ENCODE measurements around the gene AK6. TPM values are rescaled to one million over a fixed set of nuclear protein-coding genes. Genes with fewer than 3 reads are reported as not detected.

The AK6 gene
- total and polyA plus RNA-seq, 8 donors: 8.4 to 28.5 (median 14.5) TPM

- FAIRE-seq (no peak), DNase-seq (peak in 2 of 6 donors; percentile 16 to 22), ATAC-seq (peak; percentile 32 to 69 (median 60))
- peaks cover 0 to 5% (median 3%) of the 10 kb centered on the region in 3 donors for H3K4me1 ChIP-seq
- H3K9me3 ChIP-seq: no peaks in the 10 kb centered on the region
- 18 to 22% methylated on average over 11 of the region's 11 CpGs for WGBS, 2 donors
- intact Hi-C loops (cut with DNase I): no loop called here
- H3K4me3 ChIP-seq: peak overlapping the region; percentile 32 to 72 (median 61)
- no peaks in the 10 kb centered on the region for H3K27me3 ChIP-seq
- no peaks in the 10 kb centered on the region for H3K36me3 ChIP-seq
- peak overlapping the region; percentile 59 to 88 (median 78) for H3K27ac ChIP-seq
- TF ChIP-seq, protein P1, sequence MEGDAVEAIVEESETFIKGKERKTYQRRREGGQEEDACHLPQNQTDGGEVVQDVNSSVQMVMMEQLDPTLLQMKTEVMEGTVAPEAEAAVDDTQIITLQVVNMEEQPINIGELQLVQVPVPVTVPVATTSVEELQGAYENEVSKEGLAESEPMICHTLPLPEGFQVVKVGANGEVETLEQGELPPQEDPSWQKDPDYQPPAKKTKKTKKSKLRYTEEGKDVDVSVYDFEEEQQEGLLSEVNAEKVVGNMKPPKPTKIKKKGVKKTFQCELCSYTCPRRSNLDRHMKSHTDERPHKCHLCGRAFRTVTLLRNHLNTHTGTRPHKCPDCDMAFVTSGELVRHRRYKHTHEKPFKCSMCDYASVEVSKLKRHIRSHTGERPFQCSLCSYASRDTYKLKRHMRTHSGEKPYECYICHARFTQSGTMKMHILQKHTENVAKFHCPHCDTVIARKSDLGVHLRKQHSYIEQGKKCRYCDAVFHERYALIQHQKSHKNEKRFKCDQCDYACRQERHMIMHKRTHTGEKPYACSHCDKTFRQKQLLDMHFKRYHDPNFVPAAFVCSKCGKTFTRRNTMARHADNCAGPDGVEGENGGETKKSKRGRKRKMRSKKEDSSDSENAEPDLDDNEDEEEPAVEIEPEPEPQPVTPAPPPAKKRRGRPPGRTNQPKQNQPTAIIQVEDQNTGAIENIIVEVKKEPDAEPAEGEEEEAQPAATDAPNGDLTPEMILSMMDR (IDR thresholded peaks at IDR 0.05): no peak
Observed at GRCh38 chr5:69331528-69332445, 37.5 kb downstream of the AK6 start.

GRCh38 chr5:69329905-69330489 is 39.3 kb downstream of the AK6 start:
- FAIRE-seq (no peak), ATAC-seq (no peak), DNase-seq (no peak)
- H3K4me3 ChIP-seq: no peak overlapping the region
- no peaks in the 10 kb centered on the region for H3K27me3 ChIP-seq
- TF ChIP-seq, protein P1 (IDR thresholded peaks at IDR 0.05): no peak
- no peaks in the 10 kb centered on the region for H3K9me3 ChIP-seq
- WGBS, 2 donors: 69 to 72% methylated on average over 9 of the region's 9 CpGs
- H3K4me1 ChIP-seq: peaks cover 0 to 5% (median 3%) of the 10 kb centered on the region in 3 donors
- intact Hi-C loops (cut with DNase I): no loop called here
- no peak overlapping the region for H3K27ac ChIP-seq
- H3K36me3 ChIP-seq: no peaks in the 10 kb centered on the region

DNA sequence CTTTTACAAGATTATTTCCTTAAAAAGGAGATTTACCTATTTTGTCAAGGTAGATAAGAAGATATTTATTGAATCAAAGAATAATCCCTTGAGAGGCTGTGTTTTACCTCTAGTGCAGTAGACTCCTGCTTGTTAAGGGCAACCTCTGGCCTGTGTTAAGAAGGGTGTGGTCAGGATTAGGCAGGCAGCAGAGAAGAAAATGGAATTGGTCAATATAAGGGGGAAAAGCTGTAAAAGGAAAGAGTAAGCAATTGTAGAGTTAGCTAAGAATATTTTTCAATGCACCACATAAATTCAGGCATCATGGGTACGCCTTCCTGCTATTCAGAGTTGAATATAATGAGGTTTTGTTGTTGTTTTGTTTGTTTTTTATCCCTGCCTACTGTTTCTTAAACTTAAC is 43.0 kb downstream of the AK6 start:
- FAIRE-seq: no peak

DNA sequence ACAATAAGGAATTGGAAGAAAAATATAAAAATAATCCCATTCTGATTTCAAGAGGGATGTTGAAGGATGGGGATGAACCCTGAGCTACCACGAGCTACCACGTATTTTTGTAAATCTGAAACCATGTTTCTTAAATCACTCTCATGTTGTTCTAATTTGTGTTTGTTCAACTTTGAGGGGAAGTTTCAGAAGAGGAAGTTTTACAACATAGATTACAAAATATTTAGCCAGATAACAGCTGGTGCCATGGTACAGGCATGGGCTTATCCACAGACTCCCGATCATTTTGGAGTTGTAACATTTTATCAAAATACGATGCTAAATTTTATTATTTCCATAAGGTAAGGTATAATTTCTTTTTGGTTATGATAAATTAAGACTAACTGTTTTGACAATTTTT is 51.9 kb downstream of the AK6 start:
- Histone ChIP-seq H3K9me3 (no peaks in the 10 kb centered on the region), H3K4me1 (no peaks in the 10 kb centered on the region), H3K27me3 (no peaks in the 10 kb centered on the region), H3K36me3 (peaks cover 0 to 17% (median 0%) of the 10 kb centered on the region in 3 donors), H3K27ac (no peak overlapping the region), H3K4me3 (no peak overlapping the region)
- ATAC-seq (no peak), FAIRE-seq (no peak), DNase-seq (no peak)
- TF ChIP-seq, protein P1 (IDR thresholded peaks at IDR 0.05): no peak
- intact Hi-C loops (cut with DNase I): no loop called here
- 93 to 94% methylated on average over 4 of the region's 4 CpGs for WGBS, 2 donors

More for the DNA sequence above, 43.0 kb downstream of the AK6 start:
- Histone ChIP-seq H3K27me3 (no peaks in the 10 kb centered on the region), H3K27ac (no peak overlapping the region), H3K4me1 (no peaks in the 10 kb centered on the region), H3K36me3 (no peaks in the 10 kb centered on the region), H3K9me3 (no peaks in the 10 kb centered on the region), H3K4me3 (no peak overlapping the region)
- WGBS, 2 donors: 92 to 100% methylated on average over 1 of the region's 1 CpG
- TF ChIP-seq, protein P1 (IDR thresholded peaks at IDR 0.05): no peak
- intact Hi-C loops (cut with DNase I): no loop called here
- DNase-seq (no peak), ATAC-seq (no peak)
